BJ (cell line): ENCODE results near the gene TRIM42. TPM values are rescaled to one million over a fixed set of nuclear protein-coding genes. Genes with fewer than 3 reads are reported as not detected.

ENCODE experiments used
- CTCF ChIA-PET: fragments of 350-600 bp; formaldehyde crosslinking; extraction: SDS; loops from one replicate; lab custom pipeline; 2021; ENCODE audit warnings: antibody characterized with exemption, inconsistent platforms; lab: Yijun Ruan, JAX
- POLR2A ChIA-PET: fragments of 300-600 bp; sonication (Branson Sonifier 250); formaldehyde crosslinking; extraction: SDS; loops from one replicate; lab custom pipeline; 2021; ENCODE audit warnings: antibody characterized with exemption; lab: Charles Lee
- DNase-seq: peaks from one replicate; pipeline ENCODE4 v3.0.0-alpha.2; 2011; ENCODE audit warnings: low read depth
- H3K27me3 ChIP-seq: 2 replicates; pipeline ENCODE4 v1.6.0; 2011; ENCODE audit warnings: low read length; ENCODE audit not compliant: control insufficient read depth, insufficient read depth
- H3K36me3 ChIP-seq: 2 replicates; pipeline ENCODE4 v1.5.1; 2011; ENCODE audit warnings: low read length; ENCODE audit not compliant: control insufficient read depth, insufficient read depth
- H3K4me3 ChIP-seq: 2 replicates; pipeline ENCODE4 v1.5.1; 2011; ENCODE audit warnings: low read depth, mild to moderate bottlenecking, control low read depth, low read length
- CTCF ChIP-seq: IDR thresholded peaks from 2 replicates; pipeline ENCODE4 v1.5.1; 2011; ENCODE audit warnings: low read depth, mild to moderate bottlenecking, control low read depth, inconsistent platforms, low read length, moderate library complexity; ENCODE audit not compliant: insufficient read depth
- polyA plus RNA-seq: library from polyadenylated mRNA; depleted of rRNA; stranded (reverse); fragments of >200 nt; gene quantifications from 2 replicates; pipeline ENCODE4 v1.2.3, GENCODE V29; 2011

TRIM42 gene
- polyA plus RNA-seq, 1 experiment, result not detected

- ChIA-PET CTCF (no interaction called here), POLR2A (no interaction called here)
- H3K4me3 ChIP-seq, result no peak overlapping the region
- TF ChIP-seq CTCF, result no peak
- no peaks in the 10 kb centered on the region for H3K27me3 ChIP-seq
- no peaks in the 10 kb centered on the region for H3K36me3 ChIP-seq
- DNase-seq, result no peak
These were observed 24.4 kb downstream of the TRIM42 start for GRCh38 chr3:140702281-140702680.

GRCh38 chr3:140703496-140703895 lies 25.6 kb downstream of the TRIM42 start:
- no peak overlapping the region for H3K4me3 ChIP-seq
- POLR2A ChIA-PET, result no interaction called here
- no peak for TF ChIP-seq CTCF
- H3K36me3 ChIP-seq, result no peaks in the 10 kb centered on the region
- no peak for DNase-seq
- CTCF ChIA-PET, result no interaction called here
- no peaks in the 10 kb centered on the region for H3K27me3 ChIP-seq

GRCh38 chr3:140704733-140705132 lies 26.9 kb downstream of the TRIM42 start:
- Histone ChIP-seq H3K27me3 (no peaks in the 10 kb centered on the region), H3K36me3 (no peaks in the 10 kb centered on the region), H3K4me3 (no peak overlapping the region)
- ChIA-PET CTCF (no interaction called here), POLR2A (no interaction called here)
- no peak for DNase-seq
- TF ChIP-seq CTCF, result no peak

GRCh38 chr3:140705954-140706353 lies 28.1 kb downstream of the TRIM42 start:
- DNase-seq, result no peak
- Histone ChIP-seq H3K4me3 (no peak overlapping the region), H3K27me3 (no peaks in the 10 kb centered on the region), H3K36me3 (no peaks in the 10 kb centered on the region)
- ChIA-PET CTCF (no interaction called here), POLR2A (no interaction called here)
- no peak for TF ChIP-seq CTCF

- CTCF ChIA-PET, result no interaction called here
- H3K27me3 ChIP-seq, result no peaks in the 10 kb centered on the region
- no peaks in the 10 kb centered on the region for H3K36me3 ChIP-seq
- POLR2A ChIA-PET, result no interaction called here
- no peak for TF ChIP-seq CTCF
- no peak overlapping the region for H3K4me3 ChIP-seq
- no peak for DNase-seq
These were observed 28.5 kb downstream of the TRIM42 start for GRCh38 chr3:140706360-140706759.
